ENCODE measurements around the gene AKAP12.
"Not testable (repeated sequence)": the region's sequence is repeated elsewhere in the genome, so short reads cannot be mapped to it uniquely, and the experiment has no call there.

Gene AKAP12

DNA sequence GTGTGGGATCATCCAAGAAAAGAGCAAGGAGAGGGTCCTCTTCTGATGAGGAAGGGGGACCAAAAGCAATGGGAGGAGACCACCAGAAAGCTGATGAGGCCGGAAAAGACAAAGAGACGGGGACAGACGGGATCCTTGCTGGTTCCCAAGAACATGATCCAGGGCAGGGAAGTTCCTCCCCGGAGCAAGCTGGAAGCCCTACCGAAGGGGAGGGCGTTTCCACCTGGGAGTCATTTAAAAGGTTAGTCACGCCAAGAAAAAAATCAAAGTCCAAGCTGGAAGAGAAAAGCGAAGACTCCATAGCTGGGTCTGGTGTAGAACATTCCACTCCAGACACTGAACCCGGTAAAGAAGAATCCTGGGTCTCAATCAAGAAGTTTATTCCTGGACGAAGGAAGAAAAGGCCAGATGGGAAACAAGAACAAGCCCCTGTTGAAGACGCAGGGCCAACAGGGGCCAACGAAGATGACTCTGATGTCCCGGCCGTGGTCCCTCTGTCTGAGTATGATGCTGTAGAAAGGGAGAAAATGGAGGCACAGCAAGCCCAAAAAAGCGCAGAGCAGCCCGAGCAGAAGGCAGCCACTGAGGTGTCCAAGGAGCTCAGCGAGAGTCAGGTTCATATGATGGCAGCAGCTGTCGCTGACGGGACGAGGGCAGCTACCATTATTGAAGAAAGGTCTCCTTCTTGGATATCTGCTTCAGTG lies 110.8 kb downstream of the AKAP12 start:
- DNase-seq: no peak

DNA sequence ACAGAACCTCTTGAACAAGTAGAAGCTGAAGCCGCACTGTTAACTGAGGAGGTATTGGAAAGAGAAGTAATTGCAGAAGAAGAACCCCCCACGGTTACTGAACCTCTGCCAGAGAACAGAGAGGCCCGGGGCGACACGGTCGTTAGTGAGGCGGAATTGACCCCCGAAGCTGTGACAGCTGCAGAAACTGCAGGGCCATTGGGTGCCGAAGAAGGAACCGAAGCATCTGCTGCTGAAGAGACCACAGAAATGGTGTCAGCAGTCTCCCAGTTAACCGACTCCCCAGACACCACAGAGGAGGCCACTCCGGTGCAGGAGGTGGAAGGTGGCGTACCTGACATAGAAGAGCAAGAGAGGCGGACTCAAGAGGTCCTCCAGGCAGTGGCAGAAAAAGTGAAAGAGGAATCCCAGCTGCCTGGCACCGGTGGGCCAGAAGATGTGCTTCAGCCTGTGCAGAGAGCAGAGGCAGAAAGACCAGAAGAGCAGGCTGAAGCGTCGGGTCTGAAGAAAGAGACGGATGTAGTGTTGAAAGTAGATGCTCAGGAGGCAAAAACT lies 111.5 kb downstream of the AKAP12 start:
- no peak for DNase-seq

DNA sequence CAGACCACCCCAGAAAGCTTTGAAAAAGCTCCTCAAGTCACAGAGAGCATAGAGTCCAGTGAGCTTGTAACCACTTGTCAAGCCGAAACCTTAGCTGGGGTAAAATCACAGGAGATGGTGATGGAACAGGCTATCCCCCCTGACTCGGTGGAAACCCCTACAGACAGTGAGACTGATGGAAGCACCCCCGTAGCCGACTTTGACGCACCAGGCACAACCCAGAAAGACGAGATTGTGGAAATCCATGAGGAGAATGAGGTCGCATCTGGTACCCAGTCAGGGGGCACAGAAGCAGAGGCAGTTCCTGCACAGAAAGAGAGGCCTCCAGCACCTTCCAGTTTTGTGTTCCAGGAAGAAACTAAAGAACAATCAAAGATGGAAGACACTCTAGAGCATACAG lies 112.0 kb downstream of the AKAP12 start:
- DNase-seq: no peak

DNA sequence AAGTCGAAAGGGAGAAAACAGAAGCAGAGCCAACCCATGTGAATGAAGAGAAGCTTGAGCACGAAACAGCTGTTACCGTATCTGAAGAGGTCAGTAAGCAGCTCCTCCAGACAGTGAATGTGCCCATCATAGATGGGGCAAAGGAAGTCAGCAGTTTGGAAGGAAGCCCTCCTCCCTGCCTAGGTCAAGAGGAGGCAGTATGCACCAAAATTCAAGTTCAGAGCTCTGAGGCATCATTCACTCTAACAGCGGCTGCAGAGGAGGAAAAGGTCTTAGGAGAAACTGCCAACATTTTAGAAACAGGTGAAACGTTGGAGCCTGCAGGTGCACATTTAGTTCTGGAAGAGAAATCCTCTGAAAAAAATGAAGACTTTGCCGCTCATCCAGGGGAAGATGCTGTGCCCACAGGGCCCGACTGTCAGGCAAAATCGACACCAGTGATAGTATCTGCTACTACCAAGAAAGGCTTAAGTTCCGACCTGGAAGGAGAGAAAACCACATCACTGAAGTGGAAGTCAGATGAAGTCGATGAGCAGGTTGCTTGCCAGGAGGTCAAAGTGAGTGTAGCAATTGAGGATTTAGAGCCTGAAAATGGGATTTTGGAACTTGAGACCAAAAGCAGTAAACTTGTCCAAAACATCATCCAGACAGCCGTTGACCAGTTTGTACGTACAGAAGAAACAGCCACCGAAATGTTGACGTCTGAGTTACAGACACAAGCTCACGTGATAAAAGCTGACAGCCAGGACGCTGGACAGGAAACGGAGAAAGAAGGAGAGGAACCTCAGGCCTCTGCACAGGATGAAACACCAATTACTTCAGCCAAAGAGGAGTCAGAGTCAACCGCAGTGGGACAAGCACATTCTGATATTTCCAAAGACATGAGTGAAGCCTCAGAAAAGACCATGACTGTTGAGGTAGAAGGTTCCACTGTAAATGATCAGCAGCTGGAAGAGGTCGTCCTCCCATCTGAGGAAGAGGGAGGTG lies 112.9 kb downstream of the AKAP12 start:
- DNase-seq: no peak

DNA sequence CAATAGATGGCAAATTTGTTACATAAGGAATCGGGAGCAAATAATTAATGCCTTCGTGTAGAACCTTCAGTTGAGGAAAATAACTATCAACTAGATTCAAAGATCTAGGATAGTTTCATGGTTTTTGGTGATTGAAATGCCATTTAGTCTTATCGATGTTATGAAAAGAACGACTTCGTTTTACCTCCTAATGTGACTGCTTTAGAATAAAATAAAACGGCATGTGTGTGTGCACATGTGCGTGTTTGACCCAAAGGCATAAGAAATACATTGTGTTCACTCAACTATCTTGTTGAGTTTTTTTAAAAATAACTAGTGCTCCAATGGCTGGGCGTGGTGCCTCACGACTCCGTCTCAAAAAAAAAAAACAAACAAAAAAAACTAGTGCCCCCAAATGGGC lies 114.0 kb downstream of the AKAP12 start:
- no peak for DNase-seq

DNA sequence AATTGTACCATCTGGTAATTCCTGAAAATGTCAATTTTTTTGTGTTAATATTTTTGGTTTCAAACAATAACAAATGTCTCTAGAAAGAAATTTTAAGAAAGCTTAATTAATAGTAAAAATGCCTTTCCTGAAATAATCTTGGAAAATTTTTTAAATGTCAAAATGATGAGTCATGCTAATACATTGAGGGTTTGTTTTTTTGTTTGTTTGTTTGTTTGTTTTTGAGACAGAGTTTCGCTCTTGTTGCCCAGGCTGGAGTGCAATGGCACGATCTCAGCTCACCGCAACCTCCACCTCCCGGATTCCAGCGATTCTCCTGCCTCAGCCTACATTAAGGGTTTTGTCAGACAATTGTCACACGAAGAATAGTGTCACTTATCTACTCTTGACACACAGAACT lies 117.2 kb downstream of the AKAP12 start:
- not testable (repeated sequence) for DNase-seq

DNA sequence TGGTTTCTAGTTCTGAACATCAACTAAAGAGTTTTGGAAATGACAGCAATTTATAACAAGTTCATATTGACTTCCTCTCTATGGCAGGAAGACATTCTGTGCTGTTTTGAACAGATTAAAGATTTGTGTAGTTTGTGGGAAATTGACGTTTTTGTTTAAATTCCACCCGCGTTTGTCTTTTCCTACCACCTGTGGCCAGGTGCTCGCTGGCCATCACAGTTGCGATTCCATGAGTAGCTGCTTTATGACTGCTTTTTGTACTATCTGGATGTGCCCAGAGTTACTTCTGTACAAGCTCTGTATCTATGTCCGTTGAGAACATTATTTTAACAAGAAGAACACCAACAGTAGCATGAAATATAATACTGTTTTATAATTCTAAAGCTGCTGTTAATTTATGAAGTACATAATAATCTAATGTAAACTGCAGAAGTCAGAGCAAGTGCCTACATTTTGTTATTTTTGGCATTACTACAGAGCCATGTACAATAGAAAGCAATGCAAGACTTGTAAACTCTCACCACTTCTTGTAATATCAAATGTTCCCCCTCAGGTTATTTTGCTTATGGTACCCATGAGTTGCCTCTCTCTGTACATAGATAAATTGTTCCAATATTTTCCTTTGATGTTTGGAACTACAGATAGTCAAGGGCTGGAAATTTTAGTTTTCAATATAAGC lies 118.1 kb downstream of the AKAP12 start:
- no peak for DNase-seq

DNA sequence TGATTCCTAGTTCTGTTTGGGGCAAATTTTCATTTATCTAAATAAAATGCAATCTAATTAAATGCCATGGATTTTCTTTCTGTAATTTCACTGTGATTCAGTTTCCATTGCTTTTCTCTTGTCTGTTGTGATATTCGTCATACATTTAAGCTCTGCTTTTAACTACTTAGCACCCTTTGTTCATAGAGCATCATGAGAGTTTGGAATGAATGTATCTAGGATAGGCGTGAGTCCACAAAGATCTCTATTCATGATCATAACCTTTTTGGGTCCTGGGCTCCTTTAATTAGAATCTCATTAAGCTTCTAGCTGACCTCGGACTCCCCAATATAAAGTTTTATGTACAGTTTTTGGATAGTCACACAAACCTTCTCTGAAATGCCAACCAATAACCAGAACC lies 118.7 kb downstream of the AKAP12 start:
- DNase-seq: no peak

DNA sequence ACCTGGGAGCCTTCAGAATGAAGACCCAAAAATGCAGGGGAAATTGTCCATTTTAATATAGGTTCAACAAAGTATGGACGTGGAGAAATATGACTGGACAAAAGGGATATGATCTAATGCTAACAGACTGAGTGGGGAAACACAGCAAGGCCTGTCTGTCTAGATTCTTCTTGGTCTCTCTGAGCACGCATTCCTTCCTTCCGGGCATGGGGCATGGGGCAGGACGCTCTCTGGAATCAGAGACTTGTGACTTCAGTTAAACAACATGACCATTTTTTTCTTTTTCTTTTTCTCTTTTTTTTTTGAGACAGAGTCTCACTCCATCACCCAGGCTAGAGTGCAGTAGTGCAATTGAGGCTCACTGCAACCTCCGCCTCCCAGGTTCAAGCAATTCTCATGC lies 119.7 kb downstream of the AKAP12 start:
- DNase-seq: no peak

DNA sequence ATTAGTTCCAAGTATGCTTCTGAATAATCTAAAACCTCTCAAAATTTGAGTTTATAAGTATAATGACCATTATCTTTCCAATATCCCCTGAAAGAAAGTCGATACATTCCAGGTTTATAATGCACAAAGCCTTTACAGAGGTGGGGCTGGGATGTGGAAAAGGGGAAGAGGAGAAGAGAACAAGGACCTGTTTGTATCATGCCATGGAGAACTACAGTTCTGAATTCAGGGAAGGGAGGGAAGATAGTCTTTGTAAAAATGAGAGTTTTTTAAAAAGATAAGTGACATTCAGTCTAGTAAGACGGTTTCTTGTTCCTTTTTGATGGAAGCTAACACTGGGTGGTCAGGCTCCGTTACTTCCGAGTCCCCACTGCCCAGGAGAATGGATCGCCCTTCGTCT lies 125.5 kb downstream of the AKAP12 start:
- DNase-seq: no peak

DNA sequence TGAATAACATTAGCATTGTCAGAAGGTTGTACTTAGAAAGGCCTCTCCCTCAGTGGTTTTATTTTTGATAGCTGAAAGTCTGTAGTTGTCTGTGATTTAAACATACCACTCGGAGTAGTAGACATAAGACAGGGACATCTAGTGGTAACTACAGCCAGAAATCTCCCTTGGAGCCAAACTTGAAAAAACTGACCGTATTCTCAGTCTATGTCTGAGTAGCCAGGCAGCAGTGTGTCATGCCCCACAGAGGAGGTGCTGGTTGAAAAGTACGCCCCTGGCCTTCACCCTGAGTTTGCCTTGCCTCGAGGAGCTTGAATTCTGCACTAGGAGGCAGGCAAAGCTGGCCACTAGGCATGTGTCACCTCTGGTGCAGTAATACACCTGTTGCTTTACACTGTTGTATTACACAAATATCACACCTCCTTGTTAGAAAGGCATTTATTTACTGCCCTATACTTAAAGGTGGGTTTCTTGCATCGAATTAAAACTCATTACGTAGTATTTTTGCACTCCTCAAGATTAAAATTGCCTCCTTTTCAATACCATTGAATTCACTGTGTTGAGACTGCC lies 130.8 kb downstream of the AKAP12 start:
- DNase-seq: no peak

DNA sequence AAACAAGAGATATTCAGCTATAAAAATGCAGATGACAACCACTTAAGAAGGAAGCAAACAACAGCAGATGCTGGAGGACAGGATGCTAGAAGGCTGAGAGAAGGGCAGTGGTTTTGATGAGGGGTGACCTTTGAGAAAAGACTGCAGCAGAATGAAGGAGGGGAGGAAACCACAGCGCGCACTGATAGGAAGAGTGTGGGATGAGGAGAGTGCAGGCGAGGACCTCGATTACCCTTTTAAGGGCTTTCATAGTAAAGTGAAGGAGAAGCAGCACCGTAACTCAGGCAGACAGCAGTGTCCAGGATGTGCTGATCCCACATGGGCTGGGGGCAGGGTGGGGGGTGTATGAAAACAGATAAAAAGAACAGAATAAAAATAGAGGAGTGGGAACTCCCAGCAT lies 132.4 kb downstream of the AKAP12 start:
- DNase-seq: no peak

DNA sequence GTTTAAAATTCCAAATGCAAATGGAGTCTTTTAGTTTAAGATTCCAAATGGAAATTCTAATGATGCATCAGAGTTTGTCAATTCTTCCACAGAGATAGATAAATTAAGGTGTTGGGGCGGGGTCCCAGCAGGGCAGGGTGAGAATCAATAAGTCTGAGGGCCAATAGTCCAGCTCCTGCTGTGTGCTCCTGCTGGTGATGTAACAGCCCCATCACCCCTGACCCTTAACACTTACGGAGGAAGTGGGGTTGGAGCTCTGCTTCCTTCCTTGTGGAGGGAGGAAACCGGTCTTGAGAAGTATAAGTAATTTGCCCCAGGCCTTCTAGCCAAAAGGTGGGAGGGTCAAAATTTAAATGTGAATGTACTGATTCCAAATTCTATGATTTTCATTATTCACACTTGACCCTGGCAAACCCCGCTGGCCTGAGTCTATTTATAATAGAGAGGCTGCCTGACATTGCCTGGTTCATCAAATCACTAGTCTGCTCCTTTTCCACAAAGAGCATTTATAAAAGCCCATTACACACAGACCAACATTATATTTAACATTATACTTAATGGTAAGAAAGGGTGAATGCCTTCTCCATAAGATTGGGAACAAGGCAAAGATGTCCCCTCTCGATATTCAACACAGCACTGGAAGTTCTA lies 134.4 kb downstream of the AKAP12 start:
- no peak for DNase-seq

DNA sequence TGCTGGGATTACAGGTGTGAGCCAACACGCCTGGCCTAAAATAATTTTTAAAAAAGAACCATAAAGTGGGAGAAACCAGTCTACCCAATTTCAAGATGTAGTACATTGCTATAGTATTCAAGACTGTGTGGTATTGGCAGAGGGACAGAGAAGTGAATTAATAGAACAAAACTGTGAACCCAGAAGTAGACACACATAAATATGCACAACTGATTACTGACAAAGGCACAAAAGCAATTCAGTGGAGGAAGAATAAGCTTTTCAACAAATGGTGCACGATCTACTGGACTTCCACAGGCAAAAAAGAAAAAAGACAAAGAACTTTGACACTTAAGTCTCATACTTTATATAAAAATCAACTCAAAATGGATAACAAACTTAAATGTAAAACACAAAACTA lies 136.1 kb downstream of the AKAP12 start:
- no peak for DNase-seq

DNA sequence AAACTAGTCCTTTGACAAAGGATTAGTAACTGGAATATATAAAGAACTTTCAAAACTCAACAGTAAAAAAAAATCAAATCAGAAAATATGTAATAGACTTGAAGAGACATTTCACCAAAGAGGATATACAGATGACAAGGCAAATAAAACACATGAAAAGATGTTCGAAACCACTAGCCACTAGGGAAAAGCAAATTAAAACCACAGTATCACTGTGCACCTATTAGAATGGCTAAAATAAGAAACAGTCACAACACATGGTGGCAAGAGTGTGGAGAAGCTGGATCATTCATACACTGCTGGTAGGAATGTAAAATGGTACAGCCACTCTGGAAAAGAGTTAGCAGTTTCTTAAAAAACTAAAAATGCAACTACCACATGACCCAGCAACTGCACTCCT lies 136.7 kb downstream of the AKAP12 start:
- DNase-seq: no peak

DNA sequence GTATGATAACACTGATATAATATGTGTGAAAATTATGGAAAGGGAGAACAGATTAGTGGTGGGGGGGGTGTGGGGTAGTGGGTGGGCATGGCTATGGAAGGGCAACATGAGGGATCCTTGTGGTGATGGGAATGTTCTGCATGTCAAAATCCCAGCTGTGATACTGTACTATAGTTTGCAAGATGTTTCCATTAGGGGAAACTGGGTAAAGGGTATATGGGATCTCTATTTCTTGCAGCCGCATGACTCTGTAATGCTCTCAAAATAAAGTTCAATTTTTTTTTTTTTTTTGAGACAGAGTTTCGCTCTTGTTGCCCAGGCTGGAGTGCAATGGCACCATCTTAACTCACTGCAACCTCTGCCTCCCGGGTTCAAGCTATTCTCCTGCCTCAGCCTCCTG lies 137.3 kb downstream of the AKAP12 start:
- DNase-seq: no peak

DNA sequence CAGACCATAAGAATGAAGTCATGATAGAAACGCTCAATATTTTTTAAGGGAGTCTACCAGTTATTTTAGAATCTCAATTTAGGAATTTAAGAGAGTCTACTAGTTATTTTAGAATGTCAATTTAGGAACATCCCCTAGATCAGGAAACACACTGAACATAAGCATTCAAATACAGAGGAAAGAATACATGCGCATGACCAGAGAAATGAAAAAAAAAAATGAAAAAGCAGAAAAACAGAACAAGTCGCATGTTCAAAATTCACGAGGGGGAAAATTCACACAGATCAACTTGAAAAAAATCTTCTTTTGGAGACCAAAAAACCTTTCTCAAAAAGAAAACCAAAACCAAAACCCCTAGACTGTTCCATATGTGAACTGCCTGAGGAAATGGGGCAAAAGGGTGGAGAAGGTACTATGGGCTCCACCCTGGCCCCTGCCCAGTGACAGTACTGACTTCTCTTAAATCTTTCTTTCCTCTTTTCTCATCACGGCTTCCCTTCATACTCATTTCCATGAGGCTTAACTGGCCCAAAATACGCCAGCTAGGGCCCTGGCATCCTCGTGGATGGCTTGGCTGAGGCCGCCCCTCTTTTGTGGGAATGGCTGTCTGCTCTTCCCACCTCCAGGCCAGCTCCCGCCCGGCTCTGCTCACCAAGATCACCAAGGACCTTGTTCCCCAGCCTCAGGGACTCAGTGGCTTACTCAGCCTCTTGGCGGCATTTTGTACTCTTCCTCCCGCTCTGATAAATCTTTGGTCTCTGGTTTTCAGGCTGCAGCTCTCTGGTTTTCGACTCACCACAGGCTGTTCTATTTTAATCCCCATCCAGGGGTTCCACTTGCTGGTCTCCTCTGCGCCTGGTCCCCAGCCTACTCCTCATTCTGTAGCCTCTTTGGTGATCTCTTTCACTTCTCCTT lies 140.4 kb downstream of the AKAP12 start:
- DNase-seq: no peak

DNA sequence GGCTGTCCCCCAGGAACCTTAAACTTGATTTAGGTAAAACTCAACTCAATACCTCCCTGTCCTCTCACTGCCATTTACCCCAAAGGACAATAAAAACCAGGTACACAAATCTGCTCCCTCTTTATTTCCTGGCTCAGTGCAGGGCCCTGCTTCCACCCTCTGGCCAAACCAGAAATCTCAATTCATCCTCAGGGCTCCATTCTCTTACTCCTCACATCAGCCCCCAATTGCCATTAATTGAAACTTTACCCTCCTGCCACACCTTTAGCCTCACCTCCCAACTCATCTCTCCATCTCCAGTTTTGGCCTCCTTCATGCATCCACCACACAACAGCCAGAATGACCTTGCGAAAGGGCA lies 141.1 kb downstream of the AKAP12 start:
- no peak for DNase-seq

DNA sequence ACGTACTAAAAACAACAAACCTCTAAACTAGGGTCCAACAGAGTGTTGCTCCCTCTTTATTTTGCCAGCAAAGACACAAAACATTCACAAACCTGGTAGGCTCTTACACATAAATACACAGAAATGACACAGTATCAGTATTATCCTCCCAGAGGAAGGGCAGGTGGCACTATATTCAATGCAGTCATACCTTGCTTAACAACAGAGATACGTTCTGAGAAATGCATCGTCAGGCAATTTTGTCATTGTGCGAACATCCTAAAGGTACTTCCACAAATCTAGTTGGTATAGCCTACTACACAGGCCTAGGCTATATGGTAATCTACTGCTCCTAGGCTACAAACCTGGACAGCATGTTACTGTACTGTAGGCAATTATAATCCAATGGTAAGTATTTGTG lies 142.0 kb downstream of the AKAP12 start:
- no peak for DNase-seq

DNA sequence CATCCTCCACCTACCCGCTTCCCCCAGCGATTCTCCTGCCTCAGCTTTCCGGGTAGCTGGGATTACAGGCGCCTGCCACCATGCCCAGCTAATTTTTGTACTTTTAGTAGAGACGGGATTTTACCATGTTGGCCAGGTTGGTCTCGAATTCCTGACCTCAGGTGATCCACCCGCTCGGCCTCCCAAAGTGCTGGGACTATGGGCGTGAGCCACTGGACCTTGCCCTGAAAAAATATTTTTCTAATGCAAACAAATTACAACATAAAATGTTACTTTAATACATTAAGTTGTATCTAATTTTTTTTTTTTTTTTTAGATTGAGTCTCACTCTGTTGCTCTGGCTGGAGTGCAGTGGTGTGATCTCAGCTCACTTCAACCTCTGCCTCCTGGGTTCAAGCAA lies 142.9 kb downstream of the AKAP12 start:
- not testable (repeated sequence) for DNase-seq

DNA sequence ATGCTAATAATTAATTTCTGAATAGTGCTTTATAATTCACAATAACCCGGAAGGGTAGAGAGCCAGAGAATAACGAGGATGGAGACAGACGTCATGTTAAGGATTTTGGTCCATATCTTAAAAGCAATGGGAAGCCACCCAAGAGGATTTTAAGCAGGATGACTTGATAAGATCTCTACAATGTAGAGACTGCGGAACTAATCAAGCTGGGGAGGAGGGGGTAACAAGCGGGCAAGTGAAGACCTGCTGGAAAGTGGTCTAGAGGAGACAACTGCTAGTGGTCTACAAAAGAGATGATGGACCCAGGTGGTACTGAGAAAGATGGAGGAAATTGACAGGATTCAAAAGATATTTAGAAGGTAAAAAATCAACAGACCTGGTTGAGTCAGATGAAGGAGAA lies 144.4 kb downstream of the AKAP12 start:
- no peak for DNase-seq

Measured in NCI-H1417 (cell line).